K562 (cell line): ENCODE measurements around the gene C11orf52. TPM values are rescaled to one million over a fixed set of nuclear protein-coding genes. Genes with fewer than 3 reads are reported as not detected.

Experiments used
- CBFA2T3 ChIP-seq: fragments of 450-650 bp; IDR thresholded peaks from 2 replicates; pipeline ENCODE4 v1.6.1; 2017
- CBX3 ChIP-seq, 2 experiments: IDR thresholded peaks; 1 replicate in 1 of 2; 2 replicates in 1 of 2; pipeline ENCODE4 v1.6.1; 2012; ENCODE audit warnings: inconsistent platforms in 2 of 2, low read length in 2 of 2, borderline replicate concordance in 1 of 2, control low read depth in 1 of 2
- DACH1 ChIP-seq: fragments of 450-650 bp; IDR thresholded peaks from 2 replicates; pipeline ENCODE4 v1.6.1; 2018; ENCODE audit not compliant: partially characterized antibody
- DDX20 ChIP-seq: fragments of 450-650 bp; IDR thresholded peaks from 2 replicates; pipeline ENCODE4 v1.6.1; 2016; ENCODE audit warnings: missing genetic modification characterization, low read depth, mild to moderate bottlenecking, missing compliant biosample characterization, moderate library complexity
- EP400 ChIP-seq: fragments of 450-650 bp; IDR thresholded peaks from 2 replicates; pipeline ENCODE4 v1.6.1; 2017; ENCODE audit warnings: antibody characterized with exemption, mild to moderate bottlenecking, moderate library complexity
- ETS1 ChIP-seq: conservative IDR thresholded peaks from 2 replicates; pipeline ENCODE4 v1.6.1; 2011; ENCODE audit warnings: low read depth, mild to moderate bottlenecking, low read length; ENCODE audit not compliant: control insufficient read depth
- FIP1L1 ChIP-seq: fragments of 200-400 bp; formaldehyde crosslinking; IDR thresholded peaks from 2 replicates; pipeline ENCODE4 v1.6.1; 2018; ENCODE audit warnings: mild to moderate bottlenecking, low read depth, low read length; ENCODE audit not compliant: poor library complexity, severe bottlenecking
- HNRNPH1 ChIP-seq: fragments of 200-400 bp; formaldehyde crosslinking; optimal IDR thresholded peaks from 2 replicates; pipeline ENCODE3; 2017; ENCODE audit warnings: low read depth, mild to moderate bottlenecking, low read length, moderate library complexity
- KLF16 ChIP-seq: IDR thresholded peaks from 2 replicates; pipeline ENCODE4 v1.6.1; 2016; ENCODE audit warnings: antibody characterized with exemption
- MBD2 ChIP-seq: sonication (generic); IDR thresholded peaks from 2 replicates; pipeline ENCODE4 v1.6.1; 2016; ENCODE audit warnings: low read depth, borderline replicate concordance
- MCM2 ChIP-seq: fragments of 450-650 bp; IDR thresholded peaks from 2 replicates; pipeline ENCODE4 v1.6.1; 2017; ENCODE audit warnings: low read depth, mild to moderate bottlenecking
- MCM3 ChIP-seq: fragments of 450-650 bp; IDR thresholded peaks from 2 replicates; pipeline ENCODE4 v1.6.1; 2016
- NCOA6 ChIP-seq: fragments of 450-650 bp; IDR thresholded peaks from 2 replicates; pipeline ENCODE4 v1.6.1; 2017; ENCODE audit warnings: mild to moderate bottlenecking
- PHF20 ChIP-seq: fragments of 450-650 bp; IDR thresholded peaks from 2 replicates; pipeline ENCODE4 v1.6.1; 2018; ENCODE audit not compliant: partially characterized antibody
- PRDM10 ChIP-seq: fragments of 450-650 bp; IDR thresholded peaks from 2 replicates; pipeline ENCODE4 v1.6.1; 2018; ENCODE audit not compliant: partially characterized antibody
- TAL1 ChIP-seq: fragments of 450-650 bp; IDR thresholded peaks from 2 replicates; pipeline ENCODE4 v1.6.1; 2016; ENCODE audit warnings: mild to moderate bottlenecking
- ZNF274 ChIP-seq: IDR thresholded peaks from 2 replicates; pipeline ENCODE4 v1.6.1; 2011; ENCODE audit warnings: low read depth, mild to moderate bottlenecking, low read length, moderate library complexity, borderline replicate concordance
- ZNF586 ChIP-seq: fragments of 450-650 bp; formaldehyde crosslinking; conservative IDR thresholded peaks from 2 replicates; pipeline ENCODE4 v1.4.0; 2020; ENCODE audit warnings: mild to moderate bottlenecking, moderate library complexity
- polyA plus RNA-seq, 8 experiments: library from polyadenylated mRNA; depleted of rRNA in 4 of 8; stranded (reverse) in 5 of 8; unstranded in 3 of 8; fragments of >200 nt; fragmentation: Nextera tagmentation in 2 of 8; fragmentation: Illumina TruSeq in 1 of 8; extraction: Ambion mirVana in 2 of 8; extraction: Trizol in 1 of 8; gene quantifications; 2 replicates each; pipeline versions ENCODE4 v1.2.1 to v1.2.3, GENCODE V29; 2011 to 2014; ENCODE audit warnings: inconsistent platforms in 1 of 8, missing spikeins in 1 of 8
- total RNA-seq, 7 experiments: library from RNA; depleted of rRNA in 6 of 7; stranded (reverse); fragments of >200 nt in 6 of 7; fragmentation: Illumina TruSeq in 2 of 7; extraction: Trizol in 2 of 7; gene quantifications; 2 replicates each; pipeline versions ENCODE4 v1.2.1 to v1.2.3, GENCODE V29; 2011 to 2021; ENCODE audit warnings: low replicate concordance in 1 of 7
- TF ChIP-seq, protein P1 (sequence below): fragments of 450-650 bp; IDR thresholded peaks from 2 replicates; pipeline ENCODE4 v1.6.1; 2017; ENCODE audit warnings: antibody characterized with exemption, mild to moderate bottlenecking
- TF ChIP-seq, protein P2 (sequence below): fragments of 200-800 bp; sonication (Bioruptor generic); IDR thresholded peaks from 2 replicates; pipeline ENCODE4 v1.6.1; 2017; ENCODE audit warnings: missing genetic modification characterization, missing compliant biosample characterization

The C11orf52 gene
- total and polyA plus RNA-seq, 9 of the 15 experiments (the other 6 are each of a cell fraction or from before 2014, with no cell fraction given), result 0.29 to 2.9 (median 1.0) TPM

GRCh38 chr11:111909378-111909777 is 9.3 kb upstream of the C11orf52 start (continued):
- peak; percentile 61 for TF ChIP-seq PRDM10
- TF ChIP-seq FIP1L1, result no peak
- peak in 1 of 2 experiments; percentile 41; a peak in 1 of 3 replicates for TF ChIP-seq CBX3 (IDR thresholded peaks at IDR 0.05; ENCODE audit: borderline replicate concordance in 1 of 2, low read length in 2 of 2)
- TF ChIP-seq HNRNPH1, result no peak
- TF ChIP-seq NCOA6, result no peak
- no peak for TF ChIP-seq MBD2
- TF ChIP-seq, protein P1, sequence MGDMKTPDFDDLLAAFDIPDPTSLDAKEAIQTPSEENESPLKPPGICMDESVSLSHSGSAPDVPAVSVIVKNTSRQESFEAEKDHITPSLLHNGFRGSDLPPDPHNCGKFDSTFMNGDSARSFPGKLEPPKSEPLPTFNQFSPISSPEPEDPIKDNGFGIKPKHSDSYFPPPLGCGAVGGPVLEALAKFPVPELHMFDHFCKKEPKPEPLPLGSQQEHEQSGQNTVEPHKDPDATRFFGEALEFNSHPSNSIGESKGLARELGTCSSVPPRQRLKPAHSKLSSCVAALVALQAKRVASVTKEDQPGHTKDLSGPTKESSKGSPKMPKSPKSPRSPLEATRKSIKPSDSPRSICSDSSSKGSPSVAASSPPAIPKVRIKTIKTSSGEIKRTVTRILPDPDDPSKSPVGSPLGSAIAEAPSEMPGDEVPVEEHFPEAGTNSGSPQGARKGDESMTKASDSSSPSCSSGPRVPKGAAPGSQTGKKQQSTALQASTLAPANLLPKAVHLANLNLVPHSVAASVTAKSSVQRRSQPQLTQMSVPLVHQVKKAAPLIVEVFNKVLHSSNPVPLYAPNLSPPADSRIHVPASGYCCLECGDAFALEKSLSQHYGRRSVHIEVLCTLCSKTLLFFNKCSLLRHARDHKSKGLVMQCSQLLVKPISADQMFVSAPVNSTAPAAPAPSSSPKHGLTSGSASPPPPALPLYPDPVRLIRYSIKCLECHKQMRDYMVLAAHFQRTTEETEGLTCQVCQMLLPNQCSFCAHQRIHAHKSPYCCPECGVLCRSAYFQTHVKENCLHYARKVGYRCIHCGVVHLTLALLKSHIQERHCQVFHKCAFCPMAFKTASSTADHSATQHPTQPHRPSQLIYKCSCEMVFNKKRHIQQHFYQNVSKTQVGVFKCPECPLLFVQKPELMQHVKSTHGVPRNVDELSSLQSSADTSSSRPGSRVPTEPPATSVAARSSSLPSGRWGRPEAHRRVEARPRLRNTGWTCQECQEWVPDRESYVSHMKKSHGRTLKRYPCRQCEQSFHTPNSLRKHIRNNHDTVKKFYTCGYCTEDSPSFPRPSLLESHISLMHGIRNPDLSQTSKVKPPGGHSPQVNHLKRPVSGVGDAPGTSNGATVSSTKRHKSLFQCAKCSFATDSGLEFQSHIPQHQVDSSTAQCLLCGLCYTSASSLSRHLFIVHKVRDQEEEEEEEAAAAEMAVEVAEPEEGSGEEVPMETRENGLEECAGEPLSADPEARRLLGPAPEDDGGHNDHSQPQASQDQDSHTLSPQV, result no peak
- no peak for TF ChIP-seq ZNF586 (CRISPR knock-in tag)
- TF ChIP-seq KLF16, result no peak
- TF ChIP-seq CBFA2T3, result peak; percentile 77
- no peak for TF ChIP-seq ZNF274
- no peak for TF ChIP-seq MCM3
- TF ChIP-seq TAL1, result peak; percentile 39; the same call in 1 of the 2 replicates
- TF ChIP-seq ETS1, result no peak
- TF ChIP-seq PHF20, result no peak
- no peak for TF ChIP-seq EP400
- TF ChIP-seq MCM2, result no peak
- TF ChIP-seq DDX20 (tag), result no peak
- TF ChIP-seq DACH1, result no peak
- TF ChIP-seq, protein P2, sequence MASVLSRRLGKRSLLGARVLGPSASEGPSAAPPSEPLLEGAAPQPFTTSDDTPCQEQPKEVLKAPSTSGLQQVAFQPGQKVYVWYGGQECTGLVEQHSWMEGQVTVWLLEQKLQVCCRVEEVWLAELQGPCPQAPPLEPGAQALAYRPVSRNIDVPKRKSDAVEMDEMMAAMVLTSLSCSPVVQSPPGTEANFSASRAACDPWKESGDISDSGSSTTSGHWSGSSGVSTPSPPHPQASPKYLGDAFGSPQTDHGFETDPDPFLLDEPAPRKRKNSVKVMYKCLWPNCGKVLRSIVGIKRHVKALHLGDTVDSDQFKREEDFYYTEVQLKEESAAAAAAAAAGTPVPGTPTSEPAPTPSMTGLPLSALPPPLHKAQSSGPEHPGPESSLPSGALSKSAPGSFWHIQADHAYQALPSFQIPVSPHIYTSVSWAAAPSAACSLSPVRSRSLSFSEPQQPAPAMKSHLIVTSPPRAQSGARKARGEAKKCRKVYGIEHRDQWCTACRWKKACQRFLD (CRISPR knock-in tag), result no peak
